Activated T-cell treated with anti-CD3 and anti-CD28 coated beads for 1 hour (primary cell): ENCODE data around the gene LSP1.

Source experiments
- DNase-seq: peaks from one replicate; pipeline ENCODE4 v3.0.0-alpha.2; 2020; ENCODE audit warnings: low read depth

The LSP1 gene

DNA sequence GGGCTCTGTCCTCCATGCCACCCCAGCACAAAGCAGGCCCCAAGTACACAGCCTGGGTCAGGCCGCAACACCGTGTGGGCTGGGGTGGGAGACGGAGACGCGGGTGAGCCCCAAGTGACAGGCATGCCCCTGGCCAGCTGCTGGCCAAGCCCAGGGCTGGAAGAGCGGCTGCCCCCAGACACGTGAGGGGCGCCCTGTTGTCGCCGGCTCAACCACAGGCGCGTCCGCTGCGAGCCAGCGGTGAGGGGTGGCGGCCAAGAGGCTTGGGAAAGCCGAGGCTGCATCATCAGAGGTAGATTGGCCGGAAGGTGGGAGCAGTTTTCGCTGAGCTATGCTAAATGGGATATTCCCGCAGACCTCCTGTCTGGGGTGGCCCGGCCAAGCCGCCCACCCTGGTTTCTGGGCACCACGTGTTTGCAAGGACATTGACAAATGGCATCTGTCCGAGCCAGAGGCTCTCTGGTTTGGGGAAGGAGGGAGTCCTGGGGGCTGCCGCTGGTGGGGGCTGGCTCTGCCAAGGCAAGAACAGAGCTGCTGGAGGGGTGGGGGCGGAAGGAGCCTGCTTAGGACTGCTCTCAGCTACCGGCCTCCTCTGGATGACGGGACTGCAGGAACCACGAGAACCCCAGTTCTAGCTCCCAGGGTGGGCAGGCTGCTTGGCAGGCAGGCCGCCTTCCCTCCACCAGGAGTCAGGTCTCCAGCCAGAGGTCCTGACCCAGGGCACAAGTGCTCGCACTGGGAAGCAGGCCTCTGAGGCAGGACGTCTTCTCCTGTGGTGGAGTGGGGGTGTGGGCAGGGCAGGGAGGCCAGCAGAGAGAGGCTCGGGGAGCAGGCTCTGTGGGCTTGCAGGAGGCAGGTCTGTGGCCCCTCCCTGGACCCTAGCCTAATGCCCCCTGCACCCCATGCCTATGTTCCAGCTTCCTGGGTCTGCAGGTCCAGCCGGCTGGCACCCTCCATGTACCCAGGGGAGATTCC lies 38.3 kb downstream of the LSP1 start:
- DNase-seq: no peak

DNA sequence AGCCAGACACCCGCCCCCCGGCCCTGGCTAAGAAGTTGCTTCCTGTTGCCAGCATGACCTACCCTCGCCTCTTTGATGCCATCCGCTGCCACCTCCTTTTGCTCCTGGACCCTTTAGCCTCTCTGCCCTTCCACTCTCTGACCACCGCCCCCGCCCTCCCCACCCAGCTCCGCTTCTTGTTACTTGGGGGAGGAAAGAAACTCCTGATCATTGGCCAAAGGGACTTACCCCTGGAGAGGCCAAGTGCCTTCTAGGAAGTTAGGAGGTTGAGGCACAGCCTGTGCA lies 38.9 kb downstream of the LSP1 start, which contains the start of gene PRR33:
Gene PRR33, minus strand, starts transcription at position 65 of the 285 bp plus-strand sequence. CDS start 1,311 bp downstream, outside the sequence.
- no peak for DNase-seq

DNA sequence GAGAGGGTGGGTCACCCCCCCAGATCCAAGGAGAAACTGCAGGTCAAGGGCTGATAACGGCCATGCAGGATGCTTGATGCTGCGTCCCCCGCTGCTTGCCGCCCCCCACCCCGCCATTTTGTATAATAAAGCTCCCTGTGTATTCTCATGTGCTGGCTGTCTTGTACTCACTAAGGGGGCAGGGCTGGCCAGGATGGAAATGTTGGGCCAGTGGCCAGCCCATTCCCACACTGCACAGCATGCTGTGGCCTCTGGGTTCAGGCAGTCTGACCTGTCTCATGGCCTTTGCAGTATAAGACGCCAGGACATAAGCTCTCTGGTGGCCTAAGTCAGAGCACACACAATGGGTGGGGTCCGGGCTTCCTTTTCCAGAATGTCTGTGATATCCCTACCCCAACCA lies 39.2 kb downstream of the LSP1 start:
- DNase-seq: no peak

DNA sequence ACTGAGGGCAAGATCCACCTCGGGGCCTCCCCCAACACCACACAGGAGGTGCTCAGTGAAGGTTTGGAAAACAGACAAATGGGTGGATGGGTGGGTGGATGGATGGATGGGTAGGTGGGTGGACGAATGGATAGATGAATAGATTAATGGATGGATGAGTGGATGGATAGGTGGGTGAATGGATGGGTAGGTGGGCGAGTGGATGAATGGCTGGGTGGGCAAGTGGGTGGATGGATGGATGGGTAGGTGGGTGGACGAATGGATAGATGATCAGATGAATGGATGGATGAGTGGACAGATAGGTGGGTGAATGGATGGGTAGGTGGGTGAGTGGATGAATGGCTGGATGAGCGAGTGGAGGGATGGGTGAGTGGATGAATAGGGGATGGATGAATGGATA lies 39.7 kb downstream of the LSP1 start:
- no peak for DNase-seq

DNA sequence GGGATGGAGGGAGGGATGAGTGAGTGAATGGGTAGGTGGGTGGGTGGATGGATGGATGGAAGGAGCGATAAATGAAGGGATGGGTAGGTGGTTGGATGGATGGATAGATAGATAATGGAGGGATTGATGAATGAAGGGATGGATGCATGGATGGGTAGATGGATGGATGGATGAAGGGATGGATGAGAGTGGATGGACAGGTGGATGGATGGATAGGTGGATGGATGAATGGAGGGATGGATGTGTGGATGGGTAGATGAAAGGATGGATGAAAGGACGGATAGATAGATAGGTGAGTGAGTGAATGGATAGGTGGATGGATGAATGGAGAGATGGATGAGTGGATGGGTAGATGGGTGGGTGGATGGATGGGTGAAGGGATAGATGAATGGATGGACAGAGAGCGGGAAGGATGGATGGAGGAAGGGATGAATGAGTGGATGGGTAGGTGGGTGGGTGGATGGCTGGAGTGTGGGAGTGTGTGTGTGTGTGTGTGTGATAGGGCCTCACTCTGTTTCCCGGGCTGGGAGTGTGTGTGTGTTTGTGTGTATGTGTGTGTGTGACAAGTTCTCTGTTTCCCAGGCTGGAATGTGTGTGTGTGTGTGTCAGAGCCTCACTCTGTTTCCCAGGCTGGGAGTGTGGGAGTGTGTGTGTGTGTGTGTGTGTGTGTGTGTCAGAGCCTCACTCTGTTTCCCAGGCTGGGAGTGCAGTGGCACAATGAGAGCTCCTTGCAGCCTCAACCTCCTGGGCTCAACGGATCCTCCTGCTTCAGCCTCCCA lies 40.9 kb downstream of the LSP1 start:
- no peak for DNase-seq

DNA sequence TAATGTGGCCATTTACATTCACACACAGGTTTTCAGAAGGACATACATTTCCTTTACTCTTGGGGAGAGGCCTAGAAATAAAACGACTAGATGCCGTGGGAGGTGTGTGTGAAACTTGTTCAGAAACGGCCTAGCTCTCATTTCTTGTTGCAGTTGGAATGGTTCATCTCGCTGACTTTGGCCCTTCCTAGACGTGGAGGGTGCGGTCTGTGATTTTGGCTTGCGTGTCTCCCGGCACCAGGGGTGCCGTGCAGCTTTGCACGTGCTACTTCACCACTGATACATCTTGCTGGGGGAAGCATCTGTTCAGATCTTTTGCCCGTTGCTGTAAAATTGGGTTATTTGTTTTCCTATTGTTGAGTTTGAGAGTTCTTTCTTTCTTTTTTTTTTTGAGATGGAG lies 41.9 kb downstream of the LSP1 start:
- no peak for DNase-seq

DNA sequence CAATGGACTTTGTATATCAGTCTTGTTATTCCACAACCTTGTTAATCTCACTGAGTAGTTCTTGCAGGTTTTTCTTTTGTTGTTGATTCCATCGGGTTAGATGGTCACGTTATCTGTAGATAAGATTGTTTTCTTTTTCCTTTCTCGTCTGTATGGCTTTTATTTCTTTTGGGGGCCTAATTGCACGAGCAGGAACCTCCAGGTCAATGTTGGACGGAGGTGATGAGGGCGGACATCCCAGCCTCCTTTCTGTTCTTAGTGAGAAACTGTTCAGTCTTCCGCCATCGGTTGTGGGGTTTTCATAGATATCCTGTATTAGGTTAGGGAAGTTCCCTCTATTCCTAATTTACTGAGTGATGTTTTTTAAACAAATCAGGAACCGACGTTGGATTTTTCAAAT lies 43.6 kb downstream of the LSP1 start:
- DNase-seq: no peak

DNA sequence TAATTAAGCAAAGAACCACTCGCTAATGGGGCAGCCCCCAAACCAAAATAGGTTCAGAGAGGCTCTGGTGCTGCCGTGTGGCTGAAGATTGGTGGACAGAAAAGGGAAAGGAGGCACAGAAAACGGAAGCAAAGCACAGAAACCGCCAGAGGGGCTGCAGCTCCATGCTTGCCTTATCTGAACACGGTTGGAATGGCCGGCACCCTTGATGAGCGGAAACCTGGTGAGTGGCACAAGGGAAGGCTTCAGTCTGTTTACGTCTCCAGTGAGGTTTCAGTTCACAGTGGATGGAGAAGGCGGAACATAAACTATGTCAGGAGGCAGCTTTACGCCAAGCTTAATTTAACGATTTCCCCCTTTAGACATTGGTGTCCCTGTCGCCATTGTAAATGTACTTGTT lies 44.0 kb downstream of the LSP1 start:
- no peak for DNase-seq

DNA sequence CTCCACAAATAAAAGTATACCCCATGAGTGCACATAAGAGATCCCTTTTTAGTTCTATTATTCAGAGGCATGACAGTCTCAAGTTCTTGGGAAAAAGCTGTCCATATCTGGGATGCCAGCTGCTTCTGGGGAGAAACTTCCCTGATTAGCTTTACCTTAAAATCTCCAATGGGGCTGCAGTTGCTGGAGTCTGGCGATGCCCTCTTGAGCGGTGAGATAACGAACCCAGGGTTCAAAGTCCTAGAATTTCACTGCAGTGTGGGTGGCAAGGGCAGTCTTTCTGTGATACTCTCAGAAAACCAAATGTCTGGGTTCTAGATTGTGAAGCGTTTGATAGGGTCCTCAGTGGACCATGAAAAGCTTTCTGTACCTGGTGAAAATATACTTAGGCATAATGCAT lies 46.2 kb downstream of the LSP1 start:
- no peak for DNase-seq

DNA sequence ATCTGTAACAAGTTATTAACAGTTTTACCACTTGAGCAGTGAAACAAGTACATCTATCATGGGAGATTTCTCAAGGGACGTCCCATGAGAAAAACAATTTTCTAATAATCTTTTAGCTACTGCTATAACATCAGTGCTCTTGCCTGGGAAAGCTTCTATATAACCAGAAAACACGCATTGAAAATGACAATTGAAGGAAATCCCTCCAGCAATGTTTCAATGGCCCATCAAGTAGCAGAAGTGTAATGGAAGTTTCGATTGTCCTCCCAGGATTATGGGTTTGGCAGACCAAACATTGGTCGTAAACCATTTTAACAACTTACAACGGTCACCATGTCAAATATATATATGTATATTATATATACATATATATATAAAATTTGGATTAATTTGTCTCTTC lies 46.8 kb downstream of the LSP1 start:
- no peak for DNase-seq

DNA sequence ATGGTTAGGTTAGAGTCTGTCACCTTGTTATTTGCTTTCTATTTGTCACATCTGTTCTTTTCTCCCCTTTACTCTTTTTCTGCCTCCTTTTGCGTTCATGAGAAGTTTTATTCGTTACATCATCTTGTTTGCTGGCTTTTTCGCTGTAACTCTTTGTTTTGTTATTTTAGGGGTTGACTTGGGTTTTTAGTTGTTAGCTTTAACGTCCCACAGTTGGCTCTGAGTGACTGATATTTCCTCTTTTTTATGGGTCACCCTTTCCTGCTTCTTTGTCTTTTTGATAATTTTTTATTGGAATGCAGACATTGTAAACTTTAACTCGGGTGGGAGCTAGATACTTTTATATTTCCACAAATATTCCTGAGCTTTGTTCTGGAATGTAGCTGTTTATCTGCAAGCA lies 53.3 kb downstream of the LSP1 start:
- DNase-seq: no peak

DNA sequence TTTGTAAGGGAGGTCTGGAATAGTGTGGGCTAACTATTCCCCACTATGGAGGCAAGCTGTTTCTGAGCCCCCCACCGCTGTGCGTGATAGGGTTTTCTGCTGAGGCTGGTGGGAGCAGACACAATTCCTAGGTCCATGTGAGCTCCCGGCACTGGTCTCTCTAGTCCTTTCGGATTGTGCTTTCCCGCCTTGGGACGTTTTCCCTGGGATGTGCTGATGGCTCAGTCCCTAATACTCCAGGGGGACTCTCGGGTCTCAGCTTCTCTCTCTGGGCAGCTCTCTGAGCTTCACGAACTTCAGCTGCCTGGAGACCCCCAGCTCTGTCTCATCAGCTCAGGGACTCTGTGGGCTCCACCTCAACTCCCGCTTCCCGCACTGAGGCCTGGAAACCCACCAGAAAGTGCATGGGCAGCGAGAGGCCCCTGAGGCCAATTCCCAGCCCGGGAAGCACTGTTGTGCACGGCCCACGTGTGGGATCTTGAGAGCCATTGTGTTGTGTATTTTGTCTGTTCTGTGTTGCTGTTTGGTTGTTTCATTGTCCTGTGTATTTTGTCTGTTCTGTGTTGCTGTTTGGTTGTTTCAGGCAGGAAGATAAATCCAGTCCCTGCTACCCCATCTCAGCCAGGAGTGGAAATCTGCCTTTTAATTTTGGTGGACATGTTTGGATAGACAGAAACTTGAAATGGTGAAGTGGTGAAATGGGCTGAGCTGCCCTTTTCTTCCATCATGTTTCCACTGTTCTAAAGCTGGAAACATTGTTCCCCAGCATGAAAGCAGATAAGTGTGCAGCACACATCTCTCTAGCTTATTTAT lies 53.9 kb downstream of the LSP1 start:
- DNase-seq: no peak

DNA sequence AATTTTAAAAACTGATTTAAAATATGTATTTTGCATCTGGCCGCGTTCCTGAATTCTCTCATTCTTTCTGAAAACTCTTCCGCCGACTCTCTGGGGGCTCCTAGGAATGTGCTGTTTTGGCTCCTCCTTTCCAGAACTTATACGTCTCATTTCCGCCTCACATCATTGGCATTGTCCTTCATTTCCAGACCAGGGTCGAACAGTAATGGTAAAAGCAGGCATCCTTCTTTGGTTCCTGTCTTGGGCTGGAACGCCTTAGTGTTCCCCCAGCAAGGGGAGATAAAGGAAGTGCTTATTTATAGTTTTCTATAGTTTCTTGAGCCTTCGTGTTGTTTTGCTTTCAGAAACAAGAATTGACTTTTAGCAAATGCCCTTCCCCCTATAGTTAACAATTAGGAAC lies 55.7 kb downstream of the LSP1 start:
- no peak for DNase-seq

DNA sequence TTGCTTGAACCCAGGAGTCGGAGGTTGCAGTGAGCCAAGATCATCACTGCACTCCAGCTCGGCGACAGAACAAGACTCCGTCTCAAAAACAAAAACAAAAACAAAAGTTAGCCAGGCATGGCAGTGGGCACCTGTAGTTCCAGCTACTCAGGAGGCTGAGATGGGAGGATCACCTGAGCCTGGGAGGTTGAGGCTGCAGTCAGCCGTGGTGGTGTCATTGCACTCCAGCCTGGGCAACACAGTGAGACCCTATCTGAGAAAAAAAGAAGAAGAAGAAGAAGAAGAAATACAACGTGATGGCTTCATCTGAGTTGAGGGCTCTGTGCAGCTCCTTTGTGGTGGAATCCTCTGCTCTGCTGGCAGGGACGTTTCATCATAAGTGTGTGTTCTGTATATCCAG lies 56.6 kb downstream of the LSP1 start:
- no peak for DNase-seq

DNA sequence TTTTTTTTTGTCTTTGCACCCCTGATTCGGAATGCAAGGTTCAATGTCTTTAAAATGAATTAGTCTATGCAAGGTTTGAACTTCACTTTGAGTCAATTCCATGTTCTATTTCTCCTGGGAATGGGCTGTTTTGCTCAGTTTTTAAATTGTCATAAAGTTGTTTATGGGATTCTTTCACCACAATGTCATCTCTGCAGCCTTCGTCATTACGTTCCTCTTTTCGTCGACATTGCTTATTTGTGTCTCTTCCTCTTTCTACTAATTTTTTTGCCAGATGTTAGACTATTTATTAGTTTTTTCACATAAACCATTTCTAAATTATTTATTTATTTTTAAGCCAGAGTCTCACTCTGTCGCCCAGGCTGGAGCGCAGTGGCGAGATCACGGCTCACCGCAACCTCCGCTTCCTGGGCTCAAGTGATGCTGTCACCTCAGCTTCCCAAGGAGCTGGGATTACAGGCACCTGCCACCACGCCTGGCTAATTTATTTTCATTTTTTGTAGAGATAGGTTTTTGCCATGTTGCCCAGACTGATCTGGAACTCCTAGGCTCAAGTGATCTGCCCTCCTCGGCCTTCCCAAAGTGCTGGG lies 59.5 kb downstream of the LSP1 start:
- DNase-seq: no peak

DNA sequence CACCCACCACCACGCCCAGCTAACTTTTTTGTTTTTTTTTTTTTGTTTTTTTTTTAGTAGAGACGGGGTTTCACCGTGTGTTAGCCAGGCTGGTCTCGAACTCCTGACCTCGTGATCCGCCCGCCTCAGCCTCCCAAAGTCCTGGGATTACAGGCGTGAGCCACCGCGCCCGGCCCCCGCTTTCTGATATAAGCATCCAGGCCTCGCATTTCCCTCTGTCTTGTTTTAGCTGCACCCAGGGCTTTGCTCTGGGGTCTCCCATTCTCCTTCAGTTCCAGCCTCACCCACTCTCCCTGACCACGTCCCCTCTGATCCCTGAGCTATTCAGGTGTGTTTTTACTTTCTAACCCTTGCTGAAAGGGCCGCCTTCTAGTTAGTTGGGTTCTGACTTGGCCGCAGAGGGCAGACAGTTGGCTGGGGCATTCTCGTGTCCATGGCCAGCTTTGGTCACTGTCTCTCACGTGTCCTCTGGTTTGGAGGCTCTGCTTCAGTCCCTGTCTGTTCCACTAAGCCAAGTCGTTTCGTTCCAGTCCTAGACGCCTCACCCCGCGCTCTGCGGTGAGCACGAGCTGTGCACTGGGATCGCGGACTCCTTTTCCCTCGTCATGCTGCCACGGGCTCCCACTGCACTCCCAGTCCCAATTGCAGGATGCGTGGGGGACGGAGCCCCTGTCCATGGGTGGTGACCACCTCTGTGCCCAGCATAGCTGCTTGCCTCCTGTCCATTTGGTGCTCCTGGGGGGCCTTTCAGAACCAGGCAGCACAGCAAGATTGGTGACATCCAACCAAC lies 60.6 kb downstream of the LSP1 start:
- DNase-seq: no peak

DNA sequence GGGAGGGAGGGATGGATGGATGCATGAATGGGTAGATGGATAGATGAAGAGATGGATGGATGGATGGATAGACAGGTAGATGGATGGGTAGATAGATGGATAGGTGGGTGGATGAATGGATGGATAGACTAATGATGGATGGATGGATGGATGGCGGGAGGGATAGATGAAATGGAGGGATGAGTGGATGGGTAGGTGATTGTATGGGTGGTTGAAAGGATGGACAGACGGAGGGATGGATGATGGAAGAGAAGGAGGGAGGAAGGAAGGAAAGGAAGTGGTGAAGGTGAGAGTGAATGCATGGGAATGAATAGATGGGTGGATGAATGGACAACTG lies 62.9 kb downstream of the LSP1 start:
- no peak for DNase-seq

DNA sequence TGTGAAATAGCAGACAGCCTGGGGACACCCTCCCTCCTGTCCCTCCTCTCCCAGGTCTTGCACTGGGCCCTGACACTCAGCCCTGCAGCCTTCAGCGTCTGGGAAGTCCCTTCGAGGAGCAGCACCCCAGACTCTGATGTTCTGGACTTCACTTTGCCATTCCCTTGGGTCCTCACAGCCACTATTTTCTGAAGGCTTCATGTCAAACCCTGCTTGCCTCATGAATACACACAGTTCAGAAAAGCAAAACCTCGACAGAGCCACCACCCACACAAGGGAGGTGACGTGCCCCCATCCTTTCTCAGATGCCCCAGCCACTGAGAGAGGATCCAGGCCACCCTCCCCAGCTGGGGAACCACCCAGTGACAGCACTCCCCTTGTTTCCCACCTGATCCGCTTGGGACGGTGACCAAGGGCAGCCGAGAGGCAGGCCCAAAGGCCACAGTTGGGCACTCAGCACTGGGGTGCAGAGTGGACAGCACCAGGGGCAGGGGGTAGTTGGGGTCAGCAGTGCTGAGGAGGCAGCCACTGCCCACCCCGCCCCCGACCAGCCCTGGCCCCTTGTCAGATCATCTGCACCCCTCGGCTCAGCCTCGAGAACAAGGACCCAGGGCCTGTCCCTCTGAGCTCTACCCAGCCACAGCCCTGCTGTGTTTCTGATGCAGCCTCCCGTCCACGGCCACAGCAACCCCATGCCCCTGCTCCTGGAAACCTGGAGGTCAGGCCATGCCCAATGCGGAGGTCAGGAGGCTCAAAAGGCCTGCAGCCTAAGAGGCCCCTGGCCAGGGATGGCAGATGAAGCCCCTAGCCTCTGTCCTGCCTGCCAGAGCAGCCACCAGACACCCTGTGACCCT lies 63.5 kb downstream of the LSP1 start:
- DNase-seq: no peak

DNA sequence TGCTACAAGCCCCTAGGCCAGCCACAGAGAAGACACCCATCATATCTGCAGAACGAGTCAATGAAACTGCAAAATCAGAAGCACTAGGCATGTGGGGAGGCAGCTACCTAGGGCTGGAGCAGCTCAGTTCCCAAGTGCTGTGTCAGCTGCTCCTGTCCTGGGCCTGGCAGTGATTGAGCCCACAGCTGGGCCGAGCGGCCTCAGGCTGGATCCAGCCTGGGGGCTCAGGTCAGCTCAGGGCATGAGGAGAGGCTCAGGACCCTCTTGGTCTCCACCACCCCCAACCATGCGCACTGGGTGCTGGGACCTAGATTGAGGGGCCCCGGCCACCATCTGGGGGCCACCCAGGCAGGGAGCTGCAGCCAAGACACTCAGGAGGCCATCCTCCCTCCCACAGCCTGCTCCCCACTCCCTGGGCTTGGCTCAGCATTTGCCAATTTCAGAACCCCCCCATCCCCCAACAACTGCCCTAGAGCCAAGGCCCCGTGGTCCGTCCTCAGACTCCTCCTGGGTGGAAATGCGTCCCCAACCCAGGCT lies 64.2 kb downstream of the LSP1 start:
- no peak for DNase-seq
